H1 (cell line): ENCODE data around the gene TLR9. TPM values are rescaled to one million over a fixed set of nuclear protein-coding genes. Genes with fewer than 3 reads are reported as not detected.

Source experiments
- CTCF ChIA-PET: fragments of 300-600 bp; sonication (Branson Sonifier 250); formaldehyde crosslinking; loops from one replicate; lab custom pipeline; 2021; ENCODE audit not compliant: partially characterized antibody; lab: Charles Lee
- POLR2A ChIA-PET: fragments of 300-600 bp; sonication (Branson Sonifier 250); formaldehyde crosslinking; loops from one replicate; lab custom pipeline; 2021; ENCODE audit warnings: inconsistent platforms; ENCODE audit not compliant: partially characterized antibody; lab: Charles Lee
- DNase-seq, 2 experiments: peaks; one replicate each; pipeline versions ENCODE4 v3.0.0 to v3.0.0-alpha.2; 2010 to 2022; ENCODE audit warnings: low spot score in 2 of 2, low read depth in 1 of 2, mixed read lengths in 1 of 2
- FAIRE-seq: peaks from 2 replicates; lab custom pipeline; 2011; peaks lifted over from hg19 to GRCh38; lab: Jason Lieb, UNC
- H2AFZ ChIP-seq: 2 replicates; pipeline ENCODE4 v1.8.1; 2012; ENCODE audit warnings: low read length, inconsistent platforms
- H2AK5ac ChIP-seq: 2 replicates; pipeline ENCODE4 v1.6.1; 2013; ENCODE audit warnings: low read depth, low read length
- H2BK120ac ChIP-seq: replicated peaks from 2 replicates; pipeline ENCODE3; 2013; ENCODE audit warnings: low read depth, low read length, inconsistent platforms
- H2BK12ac ChIP-seq: 2 replicates; pipeline ENCODE4 v1.6.1; 2013; ENCODE audit warnings: low read depth, low read length
- H2BK15ac ChIP-seq: 2 replicates; pipeline ENCODE4 v1.6.1; 2013; ENCODE audit warnings: low read length
- H2BK20ac ChIP-seq: 2 replicates; pipeline ENCODE4 v1.6.1; 2013; ENCODE audit warnings: low read length
- H2BK5ac ChIP-seq: 2 replicates; pipeline ENCODE4 v1.6.1; 2013; ENCODE audit warnings: low read depth, low read length
- H3K14ac ChIP-seq: 2 replicates; pipeline ENCODE4 v1.6.1; 2013; ENCODE audit warnings: inconsistent platforms; ENCODE audit not compliant: insufficient read length
- H3K18ac ChIP-seq: 2 replicates; pipeline ENCODE4 v1.6.1; 2013; ENCODE audit warnings: low read length; ENCODE audit errors: extremely low read depth
- H3K23ac ChIP-seq: 2 replicates; pipeline ENCODE4 v1.6.1; 2013; ENCODE audit warnings: inconsistent platforms; ENCODE audit not compliant: insufficient read length
- H3K23me2 ChIP-seq: 2 replicates; pipeline ENCODE4 v1.6.1; 2013; ENCODE audit warnings: low read depth, low read length
- H3K27ac ChIP-seq: 2 replicates; pipeline ENCODE4 v1.6.1; 2011; ENCODE audit warnings: low read depth, low read length, inconsistent platforms
- H3K27me3 ChIP-seq, 4 experiments: replicated peaks in 1 of 4; 1 replicate in 1 of 4; 2 replicates in 3 of 4; pipeline versions ENCODE4 v1.6.1 to v1.8.1; 2011 to 2013; ENCODE audit warnings: low read length in 3 of 4, mild to moderate bottlenecking in 3 of 4, inconsistent platforms in 2 of 4, mixed read lengths in 2 of 4, moderate library complexity in 1 of 4; ENCODE audit not compliant: control insufficient read depth in 3 of 4, insufficient read depth in 3 of 4; ENCODE audit errors: extremely low read depth in 1 of 4
- H3K36me3 ChIP-seq, 4 experiments: 2 replicates each; pipeline versions ENCODE4 v1.6.1 to v1.8.1; 2011 to 2013; ENCODE audit warnings: mild to moderate bottlenecking in 4 of 4, low read length in 3 of 4, moderate library complexity in 2 of 4, control low read depth in 1 of 4, inconsistent platforms in 1 of 4; ENCODE audit not compliant: insufficient read depth in 4 of 4, control insufficient read depth in 2 of 4
- H3K4ac ChIP-seq: replicated peaks from 2 replicates; pipeline ENCODE3; 2013; ENCODE audit warnings: low read length, low read depth, mixed read lengths, inconsistent platforms; ENCODE audit not compliant: insufficient read length
- H3K4me1 ChIP-seq, 4 experiments: replicated peaks in 1 of 4; 1 replicate in 1 of 4; 2 replicates in 3 of 4; pipeline versions ENCODE4 v1.6.1 to v1.8.1; 2011 to 2013; ENCODE audit warnings: low read length in 3 of 4, inconsistent platforms in 2 of 4, mixed read lengths in 1 of 4; ENCODE audit not compliant: insufficient read depth in 4 of 4, control insufficient read depth in 3 of 4
- H3K4me2 ChIP-seq, 2 experiments: 2 replicates each; pipeline versions ENCODE4 v1.6.1 to v1.8.1; 2011 to 2013; ENCODE audit warnings: low read depth in 2 of 2, low read length in 2 of 2, control low read depth in 1 of 2, inconsistent platforms in 1 of 2, mild to moderate bottlenecking in 1 of 2; ENCODE audit not compliant: insufficient read depth in 1 of 2
- H3K4me3 ChIP-seq, 4 experiments: fragments of 200-600, 300-600 bp in 1 of 4; sonication (generic), shearing (Covaris generic), sonication (Bioruptor Twin) in 1 of 4; 2 replicates each; pipeline versions ENCODE4 v1.5.1 to v1.8.1; 2011 to 2016; ENCODE audit warnings: low read length in 4 of 4, low read depth in 3 of 4, control low read depth in 2 of 4, inconsistent platforms in 2 of 4, mild to moderate bottlenecking in 2 of 4, mixed read lengths in 1 of 4, moderate library complexity in 1 of 4; ENCODE audit not compliant: insufficient read depth in 2 of 4; ENCODE audit errors: extremely low read depth in 1 of 4
- H3K56ac ChIP-seq: replicated peaks from 2 replicates; pipeline ENCODE3; 2013; ENCODE audit warnings: low read depth, mild to moderate bottlenecking, mixed read lengths, low read length, inconsistent platforms; ENCODE audit not compliant: insufficient read length
- H3K79me1 ChIP-seq: 2 replicates; pipeline ENCODE4 v1.6.1; 2013; ENCODE audit warnings: low read depth, low read length, control low read depth
- H3K79me2 ChIP-seq, 2 experiments: 2 replicates each; pipeline versions ENCODE4 v1.6.1 to v1.8.1; 2012 to 2013; ENCODE audit warnings: low read length in 2 of 2, mild to moderate bottlenecking in 2 of 2, inconsistent platforms in 1 of 2; ENCODE audit not compliant: insufficient read depth in 2 of 2, control insufficient read depth in 1 of 2
- H3K9ac ChIP-seq, 4 experiments: replicated peaks in 1 of 4; 1 replicate in 1 of 4; 2 replicates in 3 of 4; pipeline versions ENCODE4 v1.6.1 to v1.8.1; 2011 to 2013; ENCODE audit warnings: low read depth in 3 of 4, low read length in 3 of 4, control low read depth in 2 of 4, mild to moderate bottlenecking in 2 of 4, moderate library complexity in 2 of 4, inconsistent platforms in 1 of 4; ENCODE audit errors: extremely low read depth in 1 of 4
- H3K9me3 ChIP-seq, 2 experiments: 2 replicates each; pipeline versions ENCODE4 v1.6.1 to v1.8.1; 2012 to 2013; ENCODE audit warnings: mild to moderate bottlenecking in 2 of 2, moderate library complexity in 2 of 2, control low read depth in 1 of 2, inconsistent platforms in 1 of 2, low read depth in 1 of 2, low read length in 1 of 2, mixed read lengths in 1 of 2; ENCODE audit not compliant: insufficient read depth in 2 of 2
- H4K20me1 ChIP-seq, 2 experiments: replicated peaks in 1 of 2; 2 replicates each; pipeline versions ENCODE3 to v1.8.1; 2011 to 2013; ENCODE audit warnings: inconsistent platforms in 2 of 2, low read length in 2 of 2, mild to moderate bottlenecking in 1 of 2; ENCODE audit not compliant: insufficient read depth in 2 of 2, control insufficient read depth in 1 of 2
- H4K5ac ChIP-seq: 2 replicates; pipeline ENCODE4 v1.6.1; 2013; ENCODE audit warnings: low read length, low read depth, mixed read lengths, inconsistent platforms; ENCODE audit not compliant: insufficient read length
- H4K8ac ChIP-seq: 2 replicates; pipeline ENCODE4 v1.8.0; 2013; ENCODE audit warnings: mild to moderate bottlenecking, moderate library complexity, low read length, inconsistent platforms; ENCODE audit not compliant: insufficient read depth; ENCODE audit errors: extremely low read depth
- H4K91ac ChIP-seq: replicated peaks from 2 replicates; pipeline ENCODE3; 2013; ENCODE audit warnings: low read length, mixed read lengths, inconsistent platforms; ENCODE audit not compliant: insufficient read length
- ATF2 ChIP-seq: IDR thresholded peaks from 2 replicates; pipeline ENCODE4 v1.6.1; 2012; ENCODE audit warnings: low read length, inconsistent platforms
- BACH1 ChIP-seq: IDR thresholded peaks from 2 replicates; pipeline ENCODE4 v1.6.1; 2012; ENCODE audit warnings: low read length, improper control_type of control experiment
- CHD1 ChIP-seq: IDR thresholded peaks from 2 replicates; pipeline ENCODE4 v1.6.1; 2012; ENCODE audit warnings: low read depth, low read length, improper control_type of control experiment
- CREB1 ChIP-seq: IDR thresholded peaks from 2 replicates; pipeline ENCODE4 v1.6.1; 2012; ENCODE audit warnings: inconsistent platforms
- FOSL1 ChIP-seq: IDR thresholded peaks from 2 replicates; pipeline ENCODE4 v1.6.1; 2011; ENCODE audit warnings: mild to moderate bottlenecking, low read depth, low read length, moderate library complexity; ENCODE audit not compliant: insufficient read depth
- RFX5 ChIP-seq: IDR thresholded peaks from 2 replicates; pipeline ENCODE4 v1.6.1; 2011; ENCODE audit warnings: low read depth, low read length, improper control_type of control experiment, borderline replicate concordance
- SIN3A ChIP-seq, 2 experiments: IDR thresholded peaks in 1 of 2; conservative IDR thresholded peaks in 1 of 2; 2 replicates each; pipeline ENCODE4 v1.6.1; 2011 to 2012; ENCODE audit warnings: low read length in 2 of 2, improper control_type of control experiment in 1 of 2, low read depth in 1 of 2, mild to moderate bottlenecking in 1 of 2
- SIRT6 ChIP-seq: IDR thresholded peaks from one replicate; pipeline ENCODE4 v1.7.1; 2012; ENCODE audit warnings: low read length, inconsistent platforms
- SP4 ChIP-seq: IDR thresholded peaks from 2 replicates; pipeline ENCODE4 v1.6.1; 2012; ENCODE audit warnings: low read length, inconsistent platforms
- TCF12 ChIP-seq: IDR thresholded peaks from 2 replicates; pipeline ENCODE4 v1.6.1; 2011; ENCODE audit warnings: low read depth, mild to moderate bottlenecking, low read length
- TEAD4 ChIP-seq: IDR thresholded peaks from 2 replicates; pipeline ENCODE4 v1.6.1; 2012; ENCODE audit warnings: low read depth, low read length, inconsistent platforms, mixed read lengths
- whole genome bisulfite sequencing, 2 experiments: shearing (Covaris generic) in 1 of 2; methylation state at CpG; one replicate each; pipeline versions ENCODE4 v1.1.6 to v1.1.7; 2013 to 2015; ENCODE audit warnings: low lambda C conversion rate in 2 of 2, mixed read lengths in 2 of 2, inconsistent platforms in 1 of 2, low coverage in 1 of 2, missing lambda C conversion rate in 1 of 2; ENCODE audit not compliant: insufficient replicate concordance in 2 of 2, insufficient coverage in 1 of 2, insufficient read length in 1 of 2; ENCODE audit errors: extremely low coverage in 1 of 2, missing lambda C conversion rate in 1 of 2; 5-methylcytosine and 5-hydroxymethylcytosine counted together
- polyA plus RNA-seq, 7 experiments: library from polyadenylated mRNA; depleted of rRNA in 3 of 7; stranded (reverse) in 5 of 7; unstranded in 2 of 7; fragments of >200 nt in 5 of 7; fragments of 200-250 nt in 2 of 7; gene quantifications; 1 replicate in 5 of 7; 2 replicates in 1 of 7; 4 replicates in 1 of 7; pipeline versions ENCODE4 v1.2.1 to v1.2.3, GENCODE V29; 2011 to 2013; ENCODE audit warnings: missing spikeins in 2 of 7, mixed read lengths in 2 of 7
- total RNA-seq: library from RNA; stranded (reverse); fragmentation: NEBNext Ultra II Directional; extraction: Animal tissue kit (Norgen Biotek cat#: 25700); gene quantifications from 2 replicates; pipeline ENCODE4 v1.2.1, GENCODE V29; 2021

Gene TLR9
- total and polyA plus RNA-seq, 2 of the 8 experiments (the other 6 are each of a cell fraction or from before 2014, with no cell fraction given): 0.05 TPM; not detected in 1

- Histone ChIP-seq H4K5ac (no peak overlapping the region), H2BK15ac (no peak overlapping the region), H3K4ac (no peak overlapping the region), H3K56ac (no peak overlapping the region), H2BK120ac (no peak overlapping the region), H4K91ac (no peak overlapping the region), H3K79me1 (no peaks in the 10 kb centered on the region), H3K4me1 (no peaks in the 10 kb centered on the region), H3K9ac (no peak overlapping the region), H2AK5ac (no peak overlapping the region), H3K4me3 (no peak overlapping the region), H3K9me3 (no peaks in the 10 kb centered on the region), H3K27me3 (no peaks in the 10 kb centered on the region), H4K20me1 (peaks cover 0 to 8% of the 10 kb centered on the region in 2 experiments), H3K79me2 (no peaks in the 10 kb centered on the region), H3K36me3 (peaks cover 28 to 83% (median 70%) of the 10 kb centered on the region in 4 experiments), H3K23ac (no peak overlapping the region), H3K14ac (no peak overlapping the region), H2BK20ac (no peak overlapping the region), H3K18ac (no peak overlapping the region), H3K4me2 (no peak overlapping the region), H4K8ac (no peak overlapping the region), H3K23me2 (no peaks in the 10 kb centered on the region), H2BK12ac (no peak overlapping the region), H3K27ac (no peak overlapping the region), H2BK5ac (no peak overlapping the region), H2AFZ (no peak overlapping the region)
- DNase-seq (no peak), FAIRE-seq (no peak)
- POLR2A ChIA-PET: interaction anchor here (0.5 to 1.2 kb wide), 3 partner anchors 35 to 217 kb away, joined by 3 read pairs; no protein-coding TSS in a partner anchor
- 95% methylated on average over 18 of the region's 18 CpGs; no CpG with 5 or more reads in 1 of the 2 experiments for WGBS, 2 experiments
- CTCF ChIA-PET: interaction anchor here (0.6 to 20.4 kb wide), 3 partner anchors 10 to 128 kb away, joined by 3 to 336 read pairs (median 52); partner anchors contain the start of gene TWF2
- no peak for TF ChIP-seq TEAD4
- TF ChIP-seq FOSL1: no peak
- no peak for TF ChIP-seq SP4
- no peak for TF ChIP-seq ATF2
- no peak for TF ChIP-seq SIRT6
- no peak for TF ChIP-seq RFX5
- no peak for TF ChIP-seq CHD1
- TF ChIP-seq TCF12: no peak
- no peak for TF ChIP-seq SIN3A (conservative IDR thresholded peaks at IDR 0.05 in 1 of 2, IDR thresholded peaks at IDR 0.05 in 1 of 2; ENCODE audit: low read depth in 1 of 2, low read length in 2 of 2)
- TF ChIP-seq CREB1: no peak
- TF ChIP-seq BACH1: no peak
Observed at GRCh38 chr3:52211268-52211891, 14.1 kb downstream of the TLR9 start.
